Omental fat pad (tissue), 4 donors: ENCODE measurements around the gene PCYT2. TPM values are rescaled to one million over a fixed set of nuclear protein-coding genes. Genes with fewer than 3 reads are reported as not detected.

Experiments used
- ATAC-seq: fragments of 150-250 bp; one replicate; pipeline ENCODE4 v1.9.1; 2016; ENCODE audit warnings: mild to moderate bottlenecking, moderate library complexity; ENCODE audit not compliant: low FRiP score
- DNase-seq: peaks from one replicate; pipeline ENCODE4 v3.0.0-alpha.2; 2019; ENCODE audit warnings: low spot score
- total RNA-seq, 4 donors: library from RNA; depleted of rRNA; stranded (reverse); fragments of >200 nt; gene quantifications; one replicate each; pipeline ENCODE4 v1.1.0, GENCODE V29; 2016
- TF ChIP-seq, protein P1 (sequence below), 3 donors: fragments of 450-650 bp; IDR thresholded peaks; one replicate each; pipeline ENCODE4 v1.5.1; 2016 to 2017; ENCODE audit warnings: antibody characterized with exemption in 3 of 3, mild to moderate bottlenecking in 3 of 3, moderate library complexity in 2 of 3

PCYT2 gene
- 10 to 100 TPM; 36.5 to 64.7 (median 45.5) TPM for total RNA-seq

DNA sequence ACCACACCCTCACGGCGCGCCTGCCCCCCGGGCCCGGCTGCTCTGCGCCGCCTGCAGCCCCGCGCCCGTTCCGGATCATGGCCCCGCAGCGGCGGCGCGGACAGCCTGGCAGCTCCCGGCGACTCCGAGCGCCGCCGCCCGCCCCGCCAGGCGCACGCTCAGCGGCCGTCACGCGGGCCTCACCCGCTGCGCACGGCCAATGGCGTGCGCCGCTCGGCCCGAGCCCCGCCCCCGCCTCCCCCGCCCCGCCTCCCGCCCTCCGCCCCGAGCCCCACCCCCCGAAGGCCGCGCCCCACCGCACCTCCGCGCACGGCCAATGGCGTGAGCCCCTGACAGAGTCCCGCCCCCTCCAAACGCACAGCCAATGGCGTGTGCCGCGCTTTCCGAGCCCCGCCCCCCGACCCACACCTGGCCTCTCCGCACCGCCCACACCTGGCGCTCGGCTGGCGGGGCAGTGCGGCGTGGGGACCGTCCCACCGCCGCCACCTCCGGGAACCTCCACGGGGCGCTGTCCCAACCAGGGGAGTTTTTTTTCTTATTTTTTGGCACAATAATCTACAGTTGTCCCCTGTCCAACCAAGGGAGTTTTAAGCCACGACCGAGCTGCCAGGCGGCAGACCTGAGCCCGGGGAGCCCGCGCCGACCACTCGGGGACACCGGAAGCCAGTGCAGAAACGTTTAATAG, at the start of gene PCYT2:
Gene PCYT2 (minus strand): TSS at position 123 of the 685 bp plus-strand sequence. CDS start 44 bp downstream, at position 79.
- peak; percentile 81 for ATAC-seq
- peak; percentile 42 for DNase-seq
- TF ChIP-seq, protein P1, sequence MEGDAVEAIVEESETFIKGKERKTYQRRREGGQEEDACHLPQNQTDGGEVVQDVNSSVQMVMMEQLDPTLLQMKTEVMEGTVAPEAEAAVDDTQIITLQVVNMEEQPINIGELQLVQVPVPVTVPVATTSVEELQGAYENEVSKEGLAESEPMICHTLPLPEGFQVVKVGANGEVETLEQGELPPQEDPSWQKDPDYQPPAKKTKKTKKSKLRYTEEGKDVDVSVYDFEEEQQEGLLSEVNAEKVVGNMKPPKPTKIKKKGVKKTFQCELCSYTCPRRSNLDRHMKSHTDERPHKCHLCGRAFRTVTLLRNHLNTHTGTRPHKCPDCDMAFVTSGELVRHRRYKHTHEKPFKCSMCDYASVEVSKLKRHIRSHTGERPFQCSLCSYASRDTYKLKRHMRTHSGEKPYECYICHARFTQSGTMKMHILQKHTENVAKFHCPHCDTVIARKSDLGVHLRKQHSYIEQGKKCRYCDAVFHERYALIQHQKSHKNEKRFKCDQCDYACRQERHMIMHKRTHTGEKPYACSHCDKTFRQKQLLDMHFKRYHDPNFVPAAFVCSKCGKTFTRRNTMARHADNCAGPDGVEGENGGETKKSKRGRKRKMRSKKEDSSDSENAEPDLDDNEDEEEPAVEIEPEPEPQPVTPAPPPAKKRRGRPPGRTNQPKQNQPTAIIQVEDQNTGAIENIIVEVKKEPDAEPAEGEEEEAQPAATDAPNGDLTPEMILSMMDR (IDR thresholded peaks at IDR 0.05), result no peak

DNA sequence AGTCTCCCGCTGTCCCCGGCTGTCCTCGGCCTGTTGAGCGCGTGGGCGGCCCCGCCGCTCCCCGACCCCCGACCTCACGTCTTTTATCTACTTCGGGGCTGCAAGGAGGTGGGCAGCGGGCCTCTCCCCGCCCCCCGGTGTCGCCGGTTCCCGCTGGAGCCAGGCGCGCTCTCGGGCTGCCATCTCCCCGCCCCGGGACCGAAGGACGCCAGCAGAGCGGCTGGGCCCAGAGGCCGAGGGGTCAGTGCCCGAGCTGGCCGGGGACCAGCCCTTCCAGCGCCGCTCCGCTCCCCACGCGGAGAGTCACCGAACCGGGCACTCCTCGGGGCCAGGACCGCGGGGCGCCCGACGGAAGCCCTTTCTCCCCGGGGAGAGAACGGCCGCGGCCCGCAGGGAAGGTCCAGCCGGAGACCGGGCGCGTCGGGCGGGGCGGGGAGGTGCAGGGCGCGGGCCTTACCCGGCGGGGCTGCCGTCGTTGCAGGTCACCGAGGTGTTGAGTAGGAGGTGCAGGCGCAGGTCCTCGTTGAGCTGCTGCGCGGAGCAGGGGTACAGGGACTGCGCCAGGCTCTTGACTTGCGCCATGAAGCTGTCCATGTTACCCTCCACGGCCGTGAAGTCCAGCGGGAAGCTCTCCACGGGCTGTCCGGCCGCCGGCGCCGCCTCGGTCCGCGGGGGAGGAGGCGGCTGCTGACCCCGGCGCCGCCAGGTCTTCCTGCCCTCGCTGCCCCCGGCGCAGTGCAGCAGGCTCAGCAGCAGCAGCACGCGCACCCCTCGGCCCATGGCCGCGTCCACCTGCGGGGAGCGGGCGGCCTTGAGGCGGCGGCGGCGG, 49.1 kb upstream of the PCYT2 start:
- ATAC-seq (no peak), DNase-seq (no peak)
- TF ChIP-seq, protein P1 (IDR thresholded peaks at IDR 0.05), result no peak

DNA sequence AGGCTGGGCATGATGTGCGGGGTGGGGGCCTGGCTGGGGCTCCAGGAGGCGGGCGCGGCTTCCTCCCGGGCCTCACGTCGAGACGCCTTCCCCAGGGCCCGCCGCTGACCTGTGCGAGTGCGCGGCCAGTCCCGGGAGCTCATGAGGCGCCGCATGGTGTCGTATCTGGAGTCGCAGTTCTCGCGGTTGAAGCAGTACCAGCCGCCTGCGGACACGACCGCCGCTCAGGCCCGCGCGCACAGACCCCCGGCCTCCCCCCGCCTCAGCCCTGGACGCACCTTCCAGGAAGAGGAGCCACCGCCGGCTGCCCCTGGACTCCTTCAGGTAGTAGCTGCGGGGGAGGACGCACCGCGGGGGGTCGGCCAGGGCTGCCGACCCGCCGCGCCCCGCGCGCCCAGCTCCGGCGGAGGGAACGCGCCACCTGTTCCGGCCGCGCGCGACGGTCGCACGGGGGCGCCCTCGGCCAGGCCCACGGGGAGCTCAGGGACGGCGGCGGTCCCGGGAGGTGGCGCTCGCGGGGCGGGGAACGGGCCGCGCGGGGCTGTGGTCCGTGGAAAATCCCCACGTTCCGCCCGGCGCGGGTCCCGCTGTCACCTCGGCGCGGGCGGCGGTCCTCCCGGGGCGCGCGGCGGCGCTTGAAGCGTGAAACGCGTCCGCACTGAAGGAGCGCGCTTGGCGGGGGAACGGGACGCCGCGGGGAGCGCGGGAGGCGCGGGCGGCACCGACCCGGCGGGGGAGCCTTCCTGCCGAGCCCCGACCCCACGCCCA, 48.3 kb upstream of the PCYT2 start:
- TF ChIP-seq, protein P1 (IDR thresholded peaks at IDR 0.05), result peak in 2 of 3 donors; percentile 68 to 86
- DNase-seq, result peak; percentile 58
- ATAC-seq, result peak; percentile 80

DNA sequence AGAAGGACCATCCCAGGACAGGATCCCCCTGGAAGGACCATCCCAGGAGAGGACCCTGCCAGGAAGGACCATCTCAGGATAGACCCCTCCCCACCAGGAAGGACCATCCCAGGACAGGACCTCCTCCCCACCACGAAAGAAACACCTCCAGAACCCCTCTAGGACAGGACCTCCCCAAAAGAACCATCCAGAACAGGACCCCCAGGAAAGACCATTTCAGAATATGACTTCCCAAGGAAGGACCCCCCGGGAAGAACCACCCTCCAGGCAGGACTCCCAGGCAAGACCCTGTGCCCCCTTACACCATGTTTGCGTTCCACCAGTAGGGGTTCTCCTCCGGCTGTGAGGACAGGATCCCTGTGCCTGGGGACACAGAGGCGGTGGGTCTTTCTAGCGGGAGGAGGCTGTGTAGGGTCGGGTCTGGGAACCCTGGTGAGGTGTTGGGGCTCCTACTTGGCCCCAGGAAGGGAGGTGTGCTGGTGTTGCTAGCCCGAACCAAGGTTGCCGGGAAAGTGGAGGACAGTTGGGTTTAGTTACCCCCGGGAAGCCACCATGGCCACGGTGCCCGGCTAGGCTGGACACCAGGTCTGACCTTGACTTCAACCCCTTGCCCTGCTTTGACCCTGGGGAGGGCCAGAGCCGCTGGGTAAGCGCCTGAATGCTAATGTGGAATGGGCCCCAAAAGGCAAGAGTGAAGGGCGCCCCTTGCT, 47.6 kb upstream of the PCYT2 start:
- TF ChIP-seq, protein P1 (IDR thresholded peaks at IDR 0.05), result no peak

DNA sequence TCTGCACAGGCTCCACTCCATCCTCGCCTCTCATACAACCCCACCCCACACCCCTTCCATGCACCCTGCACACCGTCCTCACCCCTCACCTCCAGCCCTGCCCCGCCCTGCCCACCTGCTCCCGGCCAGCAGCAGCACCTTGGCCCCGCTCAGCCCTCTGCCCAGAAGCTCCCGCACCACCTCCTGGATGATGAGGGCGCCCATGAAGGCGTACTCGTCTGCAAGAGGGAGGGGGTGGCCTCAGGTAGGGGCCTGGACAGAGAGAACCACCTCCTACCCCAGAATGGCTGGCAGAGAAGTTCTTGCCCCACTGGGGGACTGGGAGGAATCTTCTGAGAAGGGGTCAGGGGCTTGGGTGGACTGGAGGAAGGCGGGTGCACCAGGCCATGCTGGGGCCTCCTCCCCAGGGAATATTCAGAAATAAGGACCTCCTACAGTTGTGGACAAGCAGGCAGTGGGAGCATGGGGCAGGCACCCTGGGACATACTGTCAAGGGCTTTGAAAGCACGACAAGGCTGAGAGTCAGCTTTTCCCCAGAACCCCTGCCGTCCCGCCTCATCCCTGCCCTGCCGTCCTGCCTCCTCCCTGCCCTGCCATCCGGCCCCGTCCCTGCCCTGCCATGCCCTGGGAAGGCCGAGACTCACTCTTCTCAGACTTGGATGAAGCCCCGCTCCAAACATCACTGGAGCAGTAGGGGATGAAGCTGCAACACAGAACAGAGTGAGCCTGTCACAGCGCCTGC, 46.7 kb upstream of the PCYT2 start:
- no peak for DNase-seq
- TF ChIP-seq, protein P1 (IDR thresholded peaks at IDR 0.05), result no peak
- ATAC-seq, result no peak

More for the DNA sequence above, 47.6 kb upstream of the PCYT2 start:
- no peak for DNase-seq
- ATAC-seq, result no peak
